ENCODE measurements around the gene H6PD.
"Not testable (repeated sequence)": the region's sequence is repeated elsewhere in the genome, so short reads cannot be mapped to it uniquely, and the experiment has no call there.

The H6PD gene

DNA sequence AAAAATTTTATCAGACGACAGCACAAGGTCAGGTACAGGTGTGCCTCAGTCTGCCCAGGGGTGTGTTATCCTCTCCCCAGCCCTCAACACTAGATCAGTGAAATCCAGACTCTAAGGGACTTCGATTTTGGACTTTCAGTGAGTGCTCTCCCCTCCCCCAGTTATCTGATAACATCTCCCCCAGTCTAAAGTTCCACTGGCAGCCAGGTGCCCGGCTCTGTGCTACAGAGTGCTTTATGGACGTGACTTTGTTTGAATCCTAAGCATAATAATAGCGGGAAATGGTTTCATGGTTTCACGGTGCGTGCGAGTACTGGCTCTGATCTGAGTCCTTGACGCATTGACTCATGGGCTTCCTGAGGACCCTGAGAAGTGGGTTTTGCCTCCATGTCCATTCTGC, 61.3 kb downstream of the H6PD start:
- DNase-seq, result no peak

DNA sequence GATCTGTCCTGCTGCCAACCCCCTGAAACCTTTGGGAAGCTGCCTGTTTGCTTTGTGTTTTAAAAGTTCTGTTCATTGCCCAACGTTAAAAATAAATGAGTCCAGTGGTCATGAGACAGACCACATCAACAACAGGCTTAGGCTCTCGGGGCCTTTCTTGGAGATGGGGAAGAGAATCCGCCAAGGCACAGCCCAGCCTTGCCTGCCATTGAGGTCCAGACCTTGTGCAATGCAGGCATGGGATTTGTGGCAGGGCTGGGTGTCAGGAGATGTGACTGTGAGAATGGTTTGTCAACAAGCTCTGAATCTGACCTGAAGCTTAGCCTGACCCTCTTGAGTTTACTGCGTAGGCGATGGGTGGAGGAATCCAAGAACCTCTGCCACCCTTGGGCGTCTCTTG, 62.3 kb downstream of the H6PD start:
- DNase-seq, result no peak

DNA sequence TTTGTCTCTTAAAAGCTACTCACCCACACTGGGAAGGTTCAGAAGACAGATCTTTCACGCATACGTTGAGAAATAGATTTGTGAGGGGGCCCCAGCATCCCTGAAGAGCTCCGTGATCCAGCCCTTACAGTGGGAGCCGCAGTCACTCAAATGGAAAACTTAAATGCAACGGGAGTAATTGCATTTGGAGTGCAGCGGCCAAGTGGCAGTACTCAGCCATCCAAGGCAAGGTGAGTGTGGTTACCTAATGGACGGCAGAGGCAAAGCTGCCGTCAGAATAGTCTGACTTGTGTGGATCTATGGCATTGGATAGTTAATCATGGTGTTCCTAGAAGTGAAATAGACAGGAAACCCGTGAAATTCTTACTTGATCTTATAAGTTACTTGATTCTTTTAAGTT, 63.3 kb downstream of the H6PD start:
- DNase-seq, result no peak

DNA sequence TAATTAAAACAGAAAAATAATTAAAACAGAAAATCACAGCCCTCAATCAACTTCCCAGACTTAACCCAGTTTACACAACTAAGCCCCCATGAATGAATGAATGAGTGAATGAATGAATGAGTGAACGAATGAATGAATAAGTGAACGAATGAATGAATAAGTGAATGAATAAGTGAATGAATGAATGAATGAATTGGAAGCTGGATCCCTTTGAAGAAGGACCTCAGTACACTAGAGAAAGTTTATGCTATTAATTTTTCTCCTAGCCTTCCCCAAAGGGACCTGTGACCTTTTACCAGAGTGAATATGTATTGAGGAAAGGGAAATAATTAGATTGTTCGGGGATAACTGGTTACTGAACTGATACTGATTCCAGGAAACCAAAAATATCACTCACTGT, 63.7 kb downstream of the H6PD start:
- no peak for DNase-seq

DNA sequence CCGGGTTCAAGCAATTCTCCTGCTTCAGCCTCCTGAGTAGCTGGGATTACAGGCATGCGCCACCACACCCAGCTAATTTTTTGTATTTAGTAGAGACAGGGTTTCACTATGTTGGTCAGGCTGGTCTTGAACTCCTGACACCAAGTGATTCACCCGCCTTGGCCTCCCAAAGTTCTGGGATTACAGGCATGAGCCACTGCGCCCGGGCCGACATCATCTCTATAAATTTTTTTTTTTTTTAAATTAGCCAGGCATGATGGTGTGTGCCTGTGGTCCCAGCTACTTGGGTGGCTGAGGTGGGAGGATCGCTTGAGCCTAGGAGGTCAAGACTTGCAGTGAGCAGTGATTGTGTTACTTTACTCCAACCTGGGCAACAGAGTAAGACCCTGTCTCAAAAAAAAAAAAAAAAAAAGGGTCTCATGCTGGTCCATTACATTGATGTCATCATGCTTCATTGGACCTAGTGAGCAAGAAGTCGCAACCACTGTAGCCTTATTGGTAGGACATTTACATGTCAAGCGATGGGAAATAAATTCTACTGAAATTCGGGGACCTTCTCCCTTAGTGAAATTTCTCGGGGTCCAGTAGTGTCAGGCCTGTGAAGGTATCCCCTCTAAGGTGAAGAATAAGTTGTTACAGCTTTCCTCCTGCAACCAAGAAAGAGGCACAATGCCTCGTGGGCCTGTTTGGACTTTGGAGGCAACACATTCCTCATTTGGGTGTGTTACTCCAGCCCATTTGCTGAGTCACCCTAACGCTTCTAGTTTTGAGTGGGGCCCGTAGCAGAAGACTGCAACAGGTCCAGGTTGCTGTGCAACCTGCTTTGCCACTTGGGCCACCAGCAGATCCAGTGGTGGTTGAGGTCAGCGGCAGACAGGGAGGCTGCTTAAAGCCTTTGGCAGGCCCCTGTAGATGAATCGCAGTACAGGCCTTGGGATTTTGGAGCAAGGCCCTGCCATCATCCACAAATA, 65.3 kb downstream of the H6PD start:
- DNase-seq, result not testable (repeated sequence)

DNA sequence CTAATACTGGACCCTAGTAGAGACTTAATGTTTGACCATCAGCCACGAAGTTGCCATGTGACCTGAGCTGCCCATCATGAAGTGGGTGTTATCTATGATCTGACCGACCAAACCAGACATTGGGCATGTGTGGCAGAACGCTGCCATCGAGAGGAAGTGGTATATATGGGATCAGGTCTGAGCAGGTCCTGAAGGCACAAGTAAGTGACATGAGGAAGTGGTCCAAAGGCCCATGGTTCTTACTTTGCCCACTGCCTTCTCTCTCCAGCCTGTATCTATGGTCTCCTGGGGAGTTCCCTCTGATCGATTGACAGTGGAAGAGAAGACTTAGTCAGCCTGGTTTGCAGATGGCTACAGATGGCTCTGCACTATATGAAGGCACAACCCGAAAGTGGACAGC, 66.0 kb downstream of the H6PD start:
- DNase-seq, result no peak

DNA sequence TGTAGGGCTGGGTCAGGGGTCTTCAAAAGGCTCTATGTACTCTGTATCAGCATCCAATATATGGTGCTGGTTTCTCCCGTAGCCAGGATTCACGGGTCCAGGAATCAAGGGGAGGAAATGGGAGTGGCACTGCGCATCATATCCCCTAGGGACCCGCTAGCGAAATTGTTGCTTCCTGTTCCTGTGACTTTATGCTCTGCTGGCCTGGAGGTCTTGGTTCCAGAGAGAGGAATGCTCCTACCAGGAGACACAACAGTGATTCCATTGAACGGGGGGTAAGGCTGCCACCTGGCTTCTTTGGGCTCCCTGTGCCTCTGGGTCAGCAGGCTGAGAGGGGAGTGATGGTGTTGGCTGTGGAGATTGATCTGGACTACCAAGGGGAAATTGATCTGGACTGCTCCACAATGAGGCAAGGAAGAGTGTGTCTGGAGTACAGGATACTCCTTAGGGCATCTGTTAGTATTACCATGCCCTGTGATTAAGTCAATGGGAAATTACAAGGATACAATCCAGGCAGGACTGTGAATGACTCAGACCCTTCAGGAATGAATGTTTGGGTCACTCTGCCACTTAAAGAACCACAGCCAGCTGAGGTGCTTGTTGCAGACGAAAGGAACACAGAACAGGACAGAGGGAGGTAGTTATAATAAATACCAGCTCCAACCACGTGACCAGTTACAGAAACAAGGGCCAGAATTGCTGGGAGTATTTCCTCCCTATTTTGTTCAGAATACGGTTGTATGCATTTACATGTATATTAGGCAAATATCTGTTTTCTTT, 68.4 kb downstream of the H6PD start:
- no peak for DNase-seq

DNA sequence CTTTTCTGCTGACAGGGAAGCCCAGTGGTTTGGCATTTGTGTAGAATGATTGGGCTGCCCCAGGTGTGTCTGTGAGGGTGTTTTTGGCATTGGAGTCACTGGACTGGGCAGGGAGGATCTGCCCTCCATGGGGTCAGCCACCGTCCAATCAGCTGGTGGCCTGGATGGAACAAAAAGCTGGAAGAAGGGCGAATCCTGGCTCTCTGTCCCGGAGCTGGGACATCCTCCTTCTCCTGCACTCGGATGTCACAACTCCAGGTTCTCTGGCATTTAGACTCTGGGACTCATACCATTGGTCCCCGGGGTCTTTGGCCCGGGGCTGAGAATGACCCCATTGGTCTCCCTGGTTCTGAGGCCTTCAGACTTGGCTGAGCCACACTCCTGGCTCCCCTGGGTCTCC, 69.3 kb downstream of the H6PD start:
- DNase-seq, result no peak

DNA sequence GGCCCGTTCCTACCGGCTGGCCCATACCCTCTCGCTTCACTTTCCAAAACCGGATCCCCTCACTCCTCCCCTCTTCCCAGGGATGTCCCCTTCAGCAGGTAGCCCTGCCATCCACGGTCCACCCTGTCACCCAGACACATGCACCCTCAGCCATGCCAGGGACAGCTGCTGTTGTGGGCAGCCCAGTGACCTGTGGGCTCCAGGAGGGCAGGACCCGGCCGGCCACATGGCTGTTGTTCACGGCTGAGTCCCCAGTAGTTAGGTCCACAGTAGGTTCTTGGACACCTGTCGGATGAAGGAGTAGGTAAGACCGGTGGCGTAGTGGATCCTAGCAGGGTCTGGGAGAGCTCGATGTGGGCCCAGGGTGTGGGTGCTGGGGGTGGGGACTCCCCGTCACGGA, 70.6 kb downstream of the H6PD start:
- DNase-seq, result no peak

DNA sequence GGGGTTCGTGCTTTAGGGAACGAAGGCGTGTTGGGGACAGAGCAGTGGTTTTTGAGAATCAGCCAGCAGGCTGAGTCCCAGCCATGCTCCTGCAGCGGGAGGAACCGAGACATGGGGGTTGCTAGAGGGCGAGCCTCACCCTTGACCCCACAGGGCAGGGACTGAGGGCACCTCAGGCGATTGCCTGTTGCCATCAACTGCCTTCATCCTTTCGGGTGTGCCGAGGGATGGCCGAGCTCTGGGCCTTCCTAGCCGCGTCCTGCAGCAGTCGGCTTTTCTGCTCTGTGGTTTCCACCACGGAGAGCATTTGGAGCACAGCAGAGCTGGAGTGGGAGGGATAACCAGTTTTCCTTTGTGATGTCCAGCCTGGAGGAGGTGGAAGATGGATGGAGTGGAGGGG, 71.4 kb downstream of the H6PD start:
- DNase-seq, result no peak

DNA sequence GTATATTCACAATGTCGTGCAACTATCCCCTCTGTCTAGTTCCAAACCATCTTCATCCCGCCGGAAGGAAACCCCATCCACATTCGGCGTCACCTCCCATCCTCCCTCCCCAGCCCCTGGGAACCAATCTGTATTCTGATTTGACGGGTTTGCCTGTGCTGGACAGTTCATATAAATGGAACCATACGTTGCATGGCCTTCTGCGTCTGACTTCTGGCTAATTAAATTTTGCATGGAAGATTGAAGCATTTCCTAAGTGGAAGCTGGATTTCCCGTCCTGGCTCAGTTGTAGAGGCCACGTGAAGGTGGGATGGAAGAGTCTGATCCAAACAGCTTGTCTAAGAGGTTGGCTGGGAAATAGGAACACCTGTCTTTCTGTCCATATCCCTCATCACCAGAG, 72.7 kb downstream of the H6PD start:
- DNase-seq, result no peak

DNA sequence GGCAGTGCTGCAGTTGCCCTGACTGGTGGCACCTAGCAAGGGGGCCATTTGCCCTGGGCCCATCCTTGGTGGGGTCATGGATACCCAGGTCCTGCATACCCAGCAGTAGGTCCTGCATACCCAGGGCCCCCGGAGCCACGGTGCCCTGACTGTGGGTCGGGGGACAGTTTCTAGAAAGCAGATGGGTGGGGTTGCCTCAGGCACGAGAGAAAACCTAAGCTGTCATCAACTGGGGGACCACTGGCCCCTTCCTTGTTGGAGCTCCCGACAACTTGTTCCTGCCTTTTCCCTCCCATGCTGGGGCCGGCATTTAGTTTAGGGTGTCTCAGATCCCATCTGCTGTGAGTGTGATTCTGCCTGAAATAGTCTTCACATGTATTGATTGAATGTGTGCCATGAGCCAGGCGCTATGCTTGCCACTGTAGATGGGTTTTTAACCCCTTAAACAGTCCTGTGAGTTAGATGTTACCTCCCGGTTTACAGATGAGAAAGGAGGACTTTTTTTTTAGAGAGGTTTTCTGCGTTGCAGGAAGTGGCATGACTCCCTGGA, 73.7 kb downstream of the H6PD start:
- DNase-seq, result no peak

DNA sequence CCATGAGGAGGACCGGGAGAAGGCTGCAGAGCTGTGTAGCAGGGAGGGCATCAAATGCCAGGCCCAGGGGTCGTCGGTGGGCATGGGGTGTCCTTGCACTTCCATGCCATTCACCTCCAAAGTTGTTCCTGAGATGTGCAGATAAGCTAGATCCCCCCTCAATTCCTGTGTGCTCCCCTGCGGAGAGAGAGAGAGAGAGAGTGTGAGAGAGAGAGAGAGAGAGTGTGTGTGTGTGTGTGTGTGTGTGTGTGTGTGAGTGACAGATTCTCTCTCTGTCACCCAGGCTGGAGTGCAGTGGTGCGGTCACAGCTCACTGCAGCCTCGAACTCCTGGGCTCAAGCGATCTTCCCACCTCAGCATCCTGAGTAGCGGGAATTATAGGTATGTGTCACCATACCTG, 74.5 kb downstream of the H6PD start:
- no peak for DNase-seq

DNA sequence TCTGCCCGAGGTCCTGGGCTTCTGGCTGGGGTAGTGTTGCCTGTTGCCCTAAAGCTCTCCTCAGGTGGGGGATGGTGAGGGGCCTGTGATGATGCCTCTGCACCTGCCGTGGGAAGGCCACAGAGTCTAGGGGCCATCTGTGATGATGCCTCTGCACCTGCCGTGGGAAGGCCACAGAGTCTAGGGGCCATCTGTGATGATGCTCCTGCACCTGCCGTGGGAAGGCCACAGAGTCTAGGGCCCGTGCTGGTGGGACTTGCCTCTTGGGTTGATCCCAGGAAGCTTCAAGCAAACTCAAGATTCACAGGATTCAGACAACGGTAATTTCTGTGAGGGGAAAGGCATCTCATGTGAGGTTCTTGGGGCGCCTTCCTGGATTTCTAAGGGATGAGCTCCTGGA, 75.4 kb downstream of the H6PD start:
- no peak for DNase-seq

DNA sequence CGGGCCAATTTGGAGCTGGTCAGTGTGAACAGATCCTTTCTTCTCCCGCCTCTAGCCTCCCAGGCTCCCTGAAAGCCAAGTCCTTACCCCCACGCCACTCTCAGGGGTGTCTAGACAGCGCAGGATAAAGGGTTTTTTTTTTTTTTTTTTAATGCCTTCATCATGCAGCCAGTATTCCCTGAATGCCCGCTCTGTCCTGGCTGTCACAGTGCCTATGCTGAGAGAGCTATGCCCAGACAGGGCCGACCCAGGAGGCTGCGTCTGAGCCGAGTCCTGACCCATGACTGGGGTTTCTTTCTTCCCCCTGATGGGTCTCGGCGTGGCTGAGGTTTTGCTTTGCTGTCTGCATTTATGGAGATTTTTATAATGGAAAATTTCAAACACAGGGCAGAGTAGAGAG, 76.5 kb downstream of the H6PD start:
- DNase-seq, result no peak

DNA sequence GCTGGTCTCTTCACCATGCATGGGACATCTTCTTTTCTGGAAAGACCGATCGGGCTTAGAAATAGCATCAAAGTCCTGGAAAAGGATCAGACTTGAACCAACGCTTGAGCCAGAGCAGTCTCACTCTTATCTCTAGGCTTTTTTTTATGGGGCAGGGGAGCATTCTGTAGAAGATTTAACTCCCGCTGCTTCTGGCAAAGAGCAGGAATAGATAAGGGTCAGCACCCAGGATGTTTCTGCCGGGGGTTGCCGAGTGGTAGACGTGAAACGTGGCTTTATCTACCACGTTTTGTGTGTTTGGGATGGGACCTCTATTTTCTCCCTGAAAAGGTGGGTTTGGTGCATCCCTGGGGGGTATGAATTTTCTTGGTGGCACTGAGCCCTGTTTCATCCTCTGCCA, 76.9 kb downstream of the H6PD start:
- DNase-seq, result no peak

DNA sequence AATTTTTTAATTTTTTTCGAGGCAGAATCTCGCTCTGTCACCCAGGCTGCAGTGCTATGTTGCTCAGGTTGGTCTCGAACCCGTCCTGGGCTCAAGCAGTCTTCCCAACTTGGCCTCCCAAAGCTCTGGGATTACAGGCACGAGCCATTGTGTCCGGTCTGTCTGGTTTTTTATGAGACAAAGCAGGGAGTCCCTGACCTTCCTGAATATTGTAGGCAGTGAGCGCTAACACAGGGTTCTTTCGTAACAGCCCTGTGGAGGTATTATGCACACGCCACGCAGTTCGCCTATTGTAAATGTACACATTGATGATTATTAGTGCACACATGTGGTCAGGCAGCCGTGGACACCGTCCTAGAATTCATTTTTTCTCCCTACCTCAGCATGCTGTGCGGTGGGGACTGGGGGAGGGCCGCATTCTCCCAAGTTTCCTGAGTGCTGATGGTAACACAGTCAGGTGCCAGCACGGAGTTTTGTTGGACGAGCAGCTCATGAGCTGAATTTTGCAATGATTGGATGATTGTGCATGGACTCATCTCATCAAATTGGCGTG, 77.7 kb downstream of the H6PD start:
- no peak for DNase-seq

DNA sequence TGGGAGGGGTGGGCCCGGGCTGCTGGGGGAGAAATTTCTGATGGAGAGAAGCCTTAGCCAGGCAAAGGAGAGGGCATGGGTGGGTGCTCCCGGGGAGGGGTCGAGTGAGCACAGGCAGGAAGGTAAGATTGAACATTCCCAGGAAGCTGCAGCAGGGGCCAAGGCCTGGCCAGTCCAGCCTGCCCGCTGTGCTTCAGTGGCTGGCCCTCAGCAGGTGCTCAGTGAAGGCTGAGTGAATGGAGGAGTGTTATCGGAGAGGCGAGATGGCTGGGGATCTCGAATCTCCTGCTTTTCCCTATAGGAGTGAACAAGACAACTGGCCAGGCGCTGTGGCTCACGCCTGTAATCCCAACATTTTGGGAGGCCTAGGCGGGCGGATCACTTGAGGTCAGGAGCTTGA, 79.0 kb downstream of the H6PD start:
- DNase-seq, result no peak

DNA sequence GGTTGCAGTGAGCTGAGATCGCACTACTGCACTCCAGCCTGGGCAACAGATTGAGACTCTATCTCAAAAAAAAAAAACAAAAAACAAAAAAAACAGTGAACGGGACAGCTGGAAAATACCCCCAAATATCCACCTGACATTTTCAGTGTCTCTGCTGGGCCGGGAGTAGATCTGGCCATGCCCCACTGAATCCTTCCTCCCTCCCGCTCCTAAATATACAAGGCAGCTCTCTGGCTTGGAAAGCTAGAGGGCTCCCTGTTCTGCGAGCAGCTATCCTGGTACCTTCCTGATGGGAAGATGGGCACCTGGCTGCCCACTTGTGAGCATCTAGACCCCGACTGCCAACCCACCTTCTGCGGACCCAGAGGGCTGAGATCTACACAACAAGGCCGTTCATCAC, 79.5 kb downstream of the H6PD start:
- no peak for DNase-seq

DNA sequence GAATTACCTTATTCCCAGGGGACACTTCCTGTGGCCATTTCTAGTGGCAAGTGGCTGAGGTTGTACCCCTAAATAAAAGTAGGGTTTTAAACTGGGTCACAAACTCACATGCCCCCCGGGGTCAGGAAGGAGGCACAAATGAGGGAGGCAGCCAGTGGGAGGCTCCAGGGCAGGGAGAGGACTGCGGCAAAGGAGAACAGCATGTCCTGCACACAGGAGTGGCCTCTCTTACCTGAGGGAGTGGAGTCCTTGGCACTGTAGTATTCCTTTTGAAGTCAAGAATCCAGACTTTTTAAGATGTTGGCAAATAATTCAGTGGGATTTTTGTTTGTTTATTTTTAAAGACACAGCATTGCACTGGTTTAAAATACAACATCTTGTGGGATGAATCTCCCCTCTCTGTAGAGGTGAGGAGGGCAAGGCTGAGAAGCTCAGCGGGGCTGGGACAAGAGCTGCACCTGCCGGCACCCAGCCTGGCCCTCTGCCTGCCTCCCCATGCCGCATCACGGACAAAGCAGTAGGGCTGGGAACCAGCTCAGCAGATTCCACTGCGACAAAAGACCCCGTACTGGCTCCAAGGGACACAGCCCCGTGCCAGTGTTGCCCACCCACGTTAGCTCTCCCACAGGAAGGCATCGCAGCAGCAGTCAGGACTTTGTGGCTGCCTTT, 80.3 kb downstream of the H6PD start:
- DNase-seq, result no peak

DNA sequence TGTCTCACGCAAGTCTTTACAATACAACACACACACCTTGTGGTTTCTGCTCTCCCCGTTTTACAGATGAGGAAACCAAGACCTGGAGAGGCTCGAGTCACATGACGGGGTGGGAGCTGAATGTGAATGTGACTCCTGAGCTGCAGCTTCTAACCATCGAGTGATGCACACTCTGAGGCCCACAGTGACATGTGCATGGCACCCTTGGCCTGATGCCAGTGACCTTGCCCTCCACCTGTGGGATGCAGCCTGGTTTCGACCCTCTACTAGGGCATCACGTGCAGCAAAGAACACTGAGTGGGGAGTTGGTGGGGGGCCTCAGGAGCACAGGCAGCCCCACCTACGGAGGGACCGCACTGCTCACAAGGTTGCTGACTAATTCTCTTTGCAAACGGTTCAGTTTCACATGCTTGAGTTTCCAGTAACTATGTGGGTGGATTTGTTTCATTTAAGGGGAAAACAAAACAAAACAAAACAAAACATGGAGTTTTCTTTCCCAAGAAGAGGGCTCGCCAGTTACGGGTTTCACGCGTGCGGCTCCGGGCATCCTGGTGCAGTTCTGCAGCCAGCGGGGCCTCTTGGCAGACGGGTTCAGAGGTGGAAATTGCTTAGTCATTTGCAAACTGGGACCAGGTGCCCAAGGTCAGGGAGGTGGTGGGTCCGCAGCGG, 81.0 kb downstream of the H6PD start:
- no peak for DNase-seq

DNA sequence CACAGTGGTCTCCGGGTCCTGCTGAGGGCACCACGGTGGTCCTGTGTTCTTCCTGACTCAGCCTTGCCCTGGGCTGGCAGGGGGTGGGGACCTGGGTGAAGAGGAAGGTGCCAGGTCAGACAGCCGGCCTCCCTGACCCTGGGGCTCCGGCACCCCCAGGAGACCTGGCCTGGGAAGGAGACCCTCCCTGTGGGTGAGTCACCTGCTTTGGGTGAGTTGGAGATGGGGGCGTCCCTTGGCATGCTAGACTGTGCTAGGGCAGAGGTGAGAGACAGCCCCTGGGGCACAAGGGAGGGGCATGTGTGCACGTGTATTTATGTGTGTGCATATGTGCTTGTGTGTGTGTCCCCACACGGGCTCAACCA, 81.5 kb downstream of the H6PD start:
- no peak for DNase-seq
